ENCODE results near the gene XDH. TPM values are rescaled to one million over a fixed set of nuclear protein-coding genes. Genes with fewer than 3 reads are reported as not detected.

The XDH gene
- polyA plus RNA-seq, 1 donor (not counting 4 experiments of a cell fraction or from before 2014, with no cell fraction given), result 40.6 TPM

DNA sequence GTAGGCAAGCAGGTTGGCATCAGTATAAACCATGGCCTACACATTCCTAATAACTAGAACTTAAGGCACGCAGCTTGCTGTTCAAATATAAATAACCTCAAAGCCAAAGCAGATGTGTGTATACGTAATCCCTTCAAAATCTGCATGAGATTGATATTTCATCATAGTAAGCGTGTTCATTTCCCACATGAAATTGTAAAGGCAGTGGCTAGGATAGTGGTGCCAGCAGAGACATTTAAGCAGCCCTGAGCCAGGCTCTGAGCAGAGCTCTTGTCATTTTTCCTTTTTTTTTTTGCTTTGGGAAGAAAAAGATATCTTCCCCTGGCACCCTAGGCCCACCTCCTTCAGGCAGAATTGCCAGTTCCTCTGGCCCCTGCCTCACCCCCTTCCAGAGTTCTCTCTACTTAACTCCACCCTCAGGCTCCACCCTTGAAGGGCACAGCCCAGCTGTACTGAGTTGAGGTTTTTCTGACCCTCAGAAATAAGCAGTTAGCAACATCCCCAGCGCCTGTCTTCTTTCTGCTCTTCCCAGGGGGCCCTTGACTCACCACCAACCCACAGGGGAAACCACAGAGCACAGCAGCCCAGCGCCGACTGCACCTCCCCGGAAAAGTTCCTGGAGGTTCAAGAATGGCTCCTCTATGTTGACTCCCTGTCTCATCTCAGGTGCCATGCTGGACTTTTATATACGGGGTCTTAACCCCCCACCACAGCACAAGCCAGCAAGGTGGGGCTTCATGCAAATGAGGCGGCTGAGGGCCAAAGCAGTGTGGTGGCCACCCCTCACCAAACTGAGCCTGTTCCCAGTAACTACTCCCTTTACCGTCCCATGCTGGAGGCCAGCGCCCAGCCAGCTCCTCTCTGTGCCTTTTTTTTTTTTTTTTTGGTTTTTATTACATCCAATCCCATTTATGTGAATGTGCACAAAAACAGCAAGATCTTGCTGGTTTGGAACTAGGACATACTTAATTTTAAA, 95.9 kb downstream of the XDH start:
- no peak overlapping the region for H3K27ac ChIP-seq (ENCODE audit: control insufficient read depth, insufficient read depth, low read length)
- H3K79me2 ChIP-seq (ENCODE audit: control insufficient read depth, insufficient read depth, low read length), result no peaks in the 10 kb centered on the region
- TF ChIP-seq, protein P1, sequence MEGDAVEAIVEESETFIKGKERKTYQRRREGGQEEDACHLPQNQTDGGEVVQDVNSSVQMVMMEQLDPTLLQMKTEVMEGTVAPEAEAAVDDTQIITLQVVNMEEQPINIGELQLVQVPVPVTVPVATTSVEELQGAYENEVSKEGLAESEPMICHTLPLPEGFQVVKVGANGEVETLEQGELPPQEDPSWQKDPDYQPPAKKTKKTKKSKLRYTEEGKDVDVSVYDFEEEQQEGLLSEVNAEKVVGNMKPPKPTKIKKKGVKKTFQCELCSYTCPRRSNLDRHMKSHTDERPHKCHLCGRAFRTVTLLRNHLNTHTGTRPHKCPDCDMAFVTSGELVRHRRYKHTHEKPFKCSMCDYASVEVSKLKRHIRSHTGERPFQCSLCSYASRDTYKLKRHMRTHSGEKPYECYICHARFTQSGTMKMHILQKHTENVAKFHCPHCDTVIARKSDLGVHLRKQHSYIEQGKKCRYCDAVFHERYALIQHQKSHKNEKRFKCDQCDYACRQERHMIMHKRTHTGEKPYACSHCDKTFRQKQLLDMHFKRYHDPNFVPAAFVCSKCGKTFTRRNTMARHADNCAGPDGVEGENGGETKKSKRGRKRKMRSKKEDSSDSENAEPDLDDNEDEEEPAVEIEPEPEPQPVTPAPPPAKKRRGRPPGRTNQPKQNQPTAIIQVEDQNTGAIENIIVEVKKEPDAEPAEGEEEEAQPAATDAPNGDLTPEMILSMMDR (optimal IDR thresholded peaks at IDR 0.05 in 1 of 3, IDR thresholded peaks at IDR 0.05 in 1 of 3, conservative IDR thresholded peaks at IDR 0.05 in 1 of 3; ENCODE audit: extremely low read depth in 1 of 3, insufficient read depth in 2 of 3, low read length in 3 of 3), result no peak
- TF ChIP-seq EZH2 (IDR thresholded peaks at IDR 0.05; ENCODE audit: low read length), result no peak
- no peaks in the 10 kb centered on the region for H3K9me1 ChIP-seq (ENCODE audit: control insufficient read depth, extremely low read depth, insufficient read depth, low read length)
- H3K4me3 ChIP-seq (ENCODE audit: control insufficient read depth in 2 of 3, extremely low read depth in 1 of 3, insufficient read depth in 2 of 3, low read depth in 1 of 3, low read length in 3 of 3), result no peak overlapping the region
- H3K4me2 ChIP-seq (ENCODE audit: control insufficient read depth, extremely low read depth, insufficient read depth, low read depth, low read length), result no peak overlapping the region
- dilution Hi-C loops (cut with MboI; ENCODE audit: extremely low pct_ligation_motif_present, low sequenced_read_pairs), result no loop called here
- H3K9ac ChIP-seq (ENCODE audit: control insufficient read depth, extremely low read depth, insufficient read depth, low read length), result no peak overlapping the region
- H3K27me3 ChIP-seq (ENCODE audit: control insufficient read depth, extremely low read depth, insufficient read depth, low read length), result no peaks in the 10 kb centered on the region
- H3K36me3 ChIP-seq (ENCODE audit: control insufficient read depth in 2 of 2, extremely low read depth in 1 of 2, insufficient read depth in 2 of 2, low read length in 2 of 2), result no peaks in the 10 kb centered on the region
- DNase-seq (ENCODE audit: low read depth, low spot score), result no peak
- H4K20me1 ChIP-seq (ENCODE audit: control insufficient read depth, extremely low read depth, insufficient read depth, low read length), result no peaks in the 10 kb centered on the region
- no peak overlapping the region for H2AFZ ChIP-seq (ENCODE audit: control insufficient read depth, low read length)
- FAIRE-seq, result no peak
- peaks cover 3% of the 10 kb centered on the region for H3K4me1 ChIP-seq (ENCODE audit: control insufficient read depth, extremely low read depth, insufficient read depth, low read length)
- no peaks in the 10 kb centered on the region for H3K9me3 ChIP-seq (ENCODE audit: control insufficient read depth, low read depth, low read length)

DNA sequence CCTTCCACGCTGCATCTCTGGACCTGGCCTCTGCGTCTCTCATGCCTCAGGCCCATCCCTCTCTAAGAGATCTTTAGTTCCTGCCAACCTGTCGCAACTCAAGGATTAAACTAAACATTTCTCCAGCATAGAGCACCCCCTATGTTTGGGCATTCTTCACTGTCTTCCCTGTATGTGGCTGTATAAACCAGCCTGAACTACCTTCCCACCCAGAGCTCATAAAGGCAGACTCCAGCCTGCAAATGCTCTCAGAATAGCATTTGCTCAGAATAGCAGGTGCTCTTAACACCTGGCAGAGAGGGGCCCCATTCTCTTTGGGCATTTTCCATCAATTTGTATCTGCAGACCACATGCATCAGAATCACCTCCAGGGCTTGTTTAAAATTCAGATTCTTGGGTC, 97.1 kb downstream of the XDH start:
- H3K27ac ChIP-seq (ENCODE audit: control insufficient read depth, insufficient read depth, low read length), result no peak overlapping the region
- H3K4me1 ChIP-seq (ENCODE audit: control insufficient read depth, extremely low read depth, insufficient read depth, low read length), result peaks cover 3% of the 10 kb centered on the region
- no peaks in the 10 kb centered on the region for H3K27me3 ChIP-seq (ENCODE audit: control insufficient read depth, extremely low read depth, insufficient read depth, low read length)
- H3K4me3 ChIP-seq (ENCODE audit: control insufficient read depth in 2 of 3, extremely low read depth in 1 of 3, insufficient read depth in 2 of 3, low read depth in 1 of 3, low read length in 3 of 3), result no peak overlapping the region
- H2AFZ ChIP-seq (ENCODE audit: control insufficient read depth, low read length), result no peak overlapping the region
- TF ChIP-seq, protein P1 (optimal IDR thresholded peaks at IDR 0.05 in 1 of 3, IDR thresholded peaks at IDR 0.05 in 1 of 3, conservative IDR thresholded peaks at IDR 0.05 in 1 of 3; ENCODE audit: extremely low read depth in 1 of 3, insufficient read depth in 2 of 3, low read length in 3 of 3), result no peak
- no peak for TF ChIP-seq EZH2 (IDR thresholded peaks at IDR 0.05; ENCODE audit: low read length)
- no peak overlapping the region for H3K4me2 ChIP-seq (ENCODE audit: control insufficient read depth, extremely low read depth, insufficient read depth, low read depth, low read length)
- H3K9me3 ChIP-seq (ENCODE audit: control insufficient read depth, low read depth, low read length), result no peaks in the 10 kb centered on the region
- dilution Hi-C loops (cut with MboI; ENCODE audit: extremely low pct_ligation_motif_present, low sequenced_read_pairs), result no loop called here
- no peaks in the 10 kb centered on the region for H3K9me1 ChIP-seq (ENCODE audit: control insufficient read depth, extremely low read depth, insufficient read depth, low read length)
- peaks cover 3 to 4% of the 10 kb centered on the region in 2 experiments for H3K36me3 ChIP-seq (ENCODE audit: control insufficient read depth in 2 of 2, extremely low read depth in 1 of 2, insufficient read depth in 2 of 2, low read length in 2 of 2)
- FAIRE-seq (no peak), DNase-seq (ENCODE audit: low read depth, low spot score) (no peak)
- H4K20me1 ChIP-seq (ENCODE audit: control insufficient read depth, extremely low read depth, insufficient read depth, low read length), result no peaks in the 10 kb centered on the region
- no peaks in the 10 kb centered on the region for H3K79me2 ChIP-seq (ENCODE audit: control insufficient read depth, insufficient read depth, low read length)
- H3K9ac ChIP-seq (ENCODE audit: control insufficient read depth, extremely low read depth, insufficient read depth, low read length), result no peak overlapping the region
